ENCODE results near the gene GGT5.
"Not testable (repeated sequence)": the region's sequence is repeated elsewhere in the genome, so short reads cannot be mapped to it uniquely, and the experiment has no call there.

GGT5 gene

GRCh38 chr22:24209687-24210086, 35.2 kb downstream of the GGT5 start:
- no peak overlapping the region for H3K4me3 ChIP-seq (ENCODE audit: low read length)
- no peak for DNase-seq (ENCODE audit: low read depth, low spot score)

GRCh38 chr22:24209016-24209415, 35.9 kb downstream of the GGT5 start:
- no peak for DNase-seq (ENCODE audit: low read depth, low spot score)
- no peak overlapping the region for H3K4me3 ChIP-seq (ENCODE audit: low read length)

- no peak overlapping the region for H3K4me3 ChIP-seq (ENCODE audit: low read length)
- DNase-seq (ENCODE audit: low read depth, low spot score), result peak; percentile 21
These were observed 36.7 kb downstream of the GGT5 start for GRCh38 chr22:24208012-24208749.

DNA sequence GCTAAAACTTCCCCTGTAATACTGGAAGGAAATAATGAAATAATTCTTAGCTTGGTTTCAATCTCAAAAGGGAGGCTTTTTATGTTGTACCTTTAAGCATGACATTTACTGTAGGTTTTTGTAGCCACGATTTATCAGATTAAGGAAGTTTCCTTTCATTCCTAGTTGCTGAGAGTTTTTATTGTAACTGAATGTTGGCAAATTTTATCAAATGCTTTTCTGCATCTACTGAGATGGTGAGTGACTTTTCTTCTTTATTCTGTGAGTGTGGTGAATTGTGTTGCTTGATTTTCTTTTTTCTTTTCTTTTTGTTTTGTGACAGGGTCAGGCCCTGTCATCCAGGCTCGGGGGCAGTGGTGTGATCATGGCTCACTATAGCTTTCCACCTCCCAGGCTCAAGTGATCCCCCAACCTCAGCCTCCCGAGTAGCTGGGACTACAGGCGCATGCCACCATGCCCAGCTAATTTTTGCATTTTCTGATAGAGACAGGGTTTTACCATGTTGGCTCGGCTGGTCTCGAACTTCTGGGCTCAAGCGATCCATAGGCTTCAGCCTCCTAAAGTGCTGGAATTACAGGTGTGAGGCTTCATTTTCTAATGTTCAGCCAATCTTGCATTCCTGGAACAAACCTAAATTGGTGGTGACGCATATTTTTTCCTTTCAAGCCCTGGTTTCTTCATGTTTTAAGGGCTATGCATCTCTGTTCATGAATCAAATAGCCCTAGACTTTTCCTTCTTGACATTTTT, 37.4 kb downstream of the GGT5 start:
- no peak for DNase-seq (ENCODE audit: low read depth, low spot score)
- no peak overlapping the region for H3K4me3 ChIP-seq (ENCODE audit: low read length)

DNA sequence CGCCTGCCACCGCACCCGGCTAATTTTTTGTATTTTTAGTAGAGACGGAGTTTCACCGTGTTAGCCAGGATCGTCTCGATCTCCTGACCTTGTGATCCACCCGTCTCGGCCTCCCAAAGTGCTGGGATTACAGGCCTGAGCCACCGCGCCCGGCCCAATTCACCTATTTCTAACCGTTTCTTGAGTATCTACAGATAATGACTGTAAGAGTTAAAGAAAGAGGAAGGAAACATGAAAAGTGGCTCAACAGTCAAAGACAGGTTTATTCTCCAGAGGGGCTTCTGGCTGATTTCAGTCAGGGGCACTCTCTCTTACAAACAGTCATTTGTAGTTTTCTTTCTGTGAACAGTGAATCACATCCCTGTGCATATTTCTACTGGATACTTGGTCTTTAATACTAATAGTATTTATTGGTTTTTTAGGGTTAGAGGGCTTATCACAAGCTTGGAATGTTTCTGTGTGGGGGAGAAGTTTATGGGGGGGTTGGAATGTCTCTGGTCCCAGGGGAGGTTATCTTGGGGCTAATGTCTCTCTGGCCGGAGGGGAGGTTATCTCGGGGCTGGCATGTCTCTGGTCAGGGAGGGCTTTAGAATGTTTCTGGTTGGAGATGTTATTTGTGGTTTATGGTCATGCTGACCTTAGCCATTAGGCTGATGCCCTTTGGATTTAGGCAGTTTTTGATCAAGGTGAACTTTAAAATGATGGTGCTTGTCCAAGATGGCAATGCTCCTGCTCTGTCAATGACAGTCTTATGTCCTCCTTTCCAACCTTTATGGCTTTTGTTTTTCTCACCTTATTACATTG, 38.2 kb downstream of the GGT5 start:
- not testable (repeated sequence) for DNase-seq (ENCODE audit: low read depth, low spot score); H3K4me3 ChIP-seq (ENCODE audit: low read length)

- H3K4me3 ChIP-seq (ENCODE audit: low read length), result no peak overlapping the region
- DNase-seq (ENCODE audit: low read depth, low spot score), result no peak
These were observed 39.3 kb downstream of the GGT5 start for GRCh38 chr22:24205438-24206195.

DNA sequence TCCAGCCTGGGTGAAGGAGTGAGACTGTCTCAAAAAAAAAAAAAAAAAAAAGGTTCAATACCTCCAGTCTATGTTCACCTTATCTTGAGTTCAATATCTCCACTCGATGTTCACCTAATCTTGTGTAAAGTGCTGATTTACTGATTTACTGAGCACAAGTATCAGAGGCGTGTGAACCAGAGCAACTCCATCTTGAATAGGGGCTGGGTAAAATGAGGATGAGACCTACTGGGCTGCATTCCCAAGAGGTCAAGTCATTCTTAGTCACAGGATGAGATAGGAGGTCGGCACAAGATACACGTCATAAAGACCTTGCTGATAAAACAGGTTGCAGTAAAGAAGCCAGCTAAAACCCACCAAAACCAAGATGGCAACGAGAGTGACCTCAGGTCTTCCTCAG, 41.0 kb downstream of the GGT5 start:
- not testable (repeated sequence) for H3K4me3 ChIP-seq (ENCODE audit: low read length); DNase-seq (ENCODE audit: low read depth, low spot score)

GRCh38 chr22:24201681-24202614, 42.9 kb downstream of the GGT5 start:
- H3K4me3 ChIP-seq (ENCODE audit: low read length), result no peak overlapping the region
- no peak for DNase-seq (ENCODE audit: low read depth, low spot score)

- no peak for DNase-seq (ENCODE audit: low read depth, low spot score)
- H3K4me3 ChIP-seq (ENCODE audit: low read length), result no peak overlapping the region
These were observed 44.2 kb downstream of the GGT5 start for GRCh38 chr22:24200619-24201212.

DNA sequence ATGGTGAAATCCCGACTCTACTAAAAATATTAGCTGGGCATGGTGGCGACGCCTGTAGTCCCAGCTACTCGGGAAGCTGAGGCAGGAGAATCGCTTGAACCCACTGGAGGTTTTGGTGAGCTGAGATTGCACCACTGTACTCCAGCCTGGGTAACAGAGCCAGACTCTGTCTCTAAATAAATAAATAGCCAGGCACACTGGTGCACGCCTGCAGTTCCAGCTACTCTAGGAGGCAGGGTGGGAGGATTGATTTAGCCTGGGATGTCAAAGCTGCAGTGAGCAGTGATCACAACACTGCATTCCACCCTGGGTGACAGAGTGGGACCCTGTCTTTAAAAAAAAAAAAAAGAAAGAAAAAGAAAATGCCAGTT, 46.2 kb downstream of the GGT5 start:
- H3K4me3 ChIP-seq (ENCODE audit: low read length), result no peak overlapping the region
- no peak for DNase-seq (ENCODE audit: low read depth, low spot score)

- DNase-seq (ENCODE audit: low read depth, low spot score), result no peak
These were observed 53.0 kb downstream of the GGT5 start for GRCh38 chr22:24191893-24192292.

GRCh38 chr22:24191381-24191841, 53.5 kb downstream of the GGT5 start:
- DNase-seq (ENCODE audit: low read depth, low spot score), result no peak

More at GRCh38 chr22:24191893-24192292, 53.0 kb downstream of the GGT5 start:
- no peak overlapping the region for H3K4me3 ChIP-seq (ENCODE audit: low read length)

GRCh38 chr22:24190596-24191208, 54.2 kb downstream of the GGT5 start:
- DNase-seq (ENCODE audit: low read depth, low spot score), result no peak
- no peak overlapping the region for H3K4me3 ChIP-seq (ENCODE audit: low read length)

More at GRCh38 chr22:24191381-24191841, 53.5 kb downstream of the GGT5 start:
- no peak overlapping the region for H3K4me3 ChIP-seq (ENCODE audit: low read length)

GRCh38 chr22:24190159-24190540, 54.7 kb downstream of the GGT5 start:
- H3K4me3 ChIP-seq (ENCODE audit: low read length), result no peak overlapping the region
- no peak for DNase-seq (ENCODE audit: low read depth, low spot score)

DNA sequence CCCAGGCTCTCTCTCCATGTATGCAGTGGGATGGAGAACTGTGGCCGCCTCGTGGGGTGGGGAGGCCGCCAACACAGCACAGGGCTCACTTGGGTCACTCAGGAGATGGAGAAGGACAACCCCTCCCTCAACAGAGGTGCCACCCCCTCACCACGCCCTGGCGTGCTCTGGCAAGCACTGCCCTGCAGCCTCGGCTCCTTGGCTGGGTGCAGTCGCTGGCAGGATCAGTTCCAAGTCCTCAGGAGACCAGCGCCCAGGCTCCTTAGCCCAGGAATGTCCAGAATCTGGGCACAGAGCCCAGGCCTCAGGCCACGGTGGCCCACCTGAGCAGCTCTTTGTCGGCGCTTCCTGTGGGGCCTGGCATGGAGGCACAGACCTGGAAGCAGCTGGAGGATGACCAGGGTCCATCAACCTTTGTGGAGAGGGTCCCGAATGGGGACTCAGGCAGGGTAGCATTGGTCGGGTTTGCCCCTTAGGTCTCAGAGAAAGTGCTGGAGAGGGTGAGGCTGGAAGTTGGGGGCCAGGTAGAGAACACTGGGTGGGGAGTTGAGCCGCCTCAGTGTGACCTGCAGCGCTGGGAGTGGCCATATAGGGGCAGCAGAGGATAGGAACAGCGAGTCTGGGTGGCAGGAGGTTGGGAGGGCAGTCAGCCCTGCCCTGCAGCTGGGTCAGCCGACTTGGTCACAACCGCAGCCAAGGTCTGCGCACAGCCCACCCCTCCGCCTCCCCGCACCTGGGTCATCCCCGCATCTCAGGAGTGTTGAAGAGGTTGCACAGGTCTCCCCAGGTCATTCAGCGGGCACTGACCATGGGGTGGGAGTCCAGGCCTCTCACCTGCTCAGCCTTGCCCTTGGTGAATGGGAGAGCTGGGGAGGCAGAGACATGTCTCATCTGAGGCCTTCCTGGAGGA, 55.4 kb downstream of the GGT5 start:
- no peak overlapping the region for H3K4me3 ChIP-seq (ENCODE audit: low read length)
- peak; percentile 15 for DNase-seq (ENCODE audit: low read depth, low spot score)

DNA sequence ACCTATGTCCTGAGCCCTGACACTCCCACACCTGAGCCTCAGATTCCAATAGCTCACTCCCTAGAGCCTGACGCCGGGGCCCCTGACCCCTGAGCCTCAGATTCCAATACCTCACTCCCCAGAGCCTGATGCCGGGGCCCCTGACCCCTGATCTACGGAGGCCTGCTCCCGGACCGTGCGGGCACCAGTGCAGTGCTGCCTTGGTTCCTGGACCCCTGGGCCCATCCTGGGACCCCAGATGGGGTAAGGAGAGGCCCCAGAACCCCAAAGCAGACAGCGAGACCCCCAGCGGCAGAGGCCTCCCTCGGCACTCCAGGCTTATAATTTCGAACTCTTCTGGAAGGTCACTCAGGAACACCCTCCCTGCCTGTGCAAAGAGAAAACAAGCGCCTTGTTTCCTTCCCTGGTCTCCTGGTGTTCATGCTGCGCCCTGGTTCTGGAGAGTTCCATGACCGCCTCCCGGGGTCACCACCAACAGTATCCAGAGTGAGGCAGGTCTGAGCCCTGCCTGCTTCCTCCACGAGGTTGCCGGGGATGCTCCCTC, 56.1 kb downstream of the GGT5 start:
- no peak for DNase-seq (ENCODE audit: low read depth, low spot score)
- no peak overlapping the region for H3K4me3 ChIP-seq (ENCODE audit: low read length)

Measured in Jurkat, Clone E6-1 (cell line).